CD14-positive monocyte (primary cell): ENCODE data around the gene SPSB1. TPM values are rescaled to one million over a fixed set of nuclear protein-coding genes. Genes with fewer than 3 reads are reported as not detected.

Experiments used
- DNase-seq, 3 donors: peaks; one replicate each; pipeline ENCODE4 v3.0.0-alpha.2; 2011 to 2022
- H2AFZ ChIP-seq: 2 replicates; pipeline ENCODE4 v1.6.0; 2012; ENCODE audit warnings: mild to moderate bottlenecking, low read depth, low read length, inconsistent platforms; ENCODE audit not compliant: insufficient read depth, poor library complexity, severe bottlenecking
- H3K27ac ChIP-seq, 2 donors: 1 replicate in 1 of 2; 2 replicates in 1 of 2; pipeline ENCODE4 v1.5.1; 2012 to 2013; ENCODE audit warnings: low read length in 2 of 2, control low read depth in 1 of 2, inconsistent platforms in 1 of 2, low read depth in 1 of 2, mild to moderate bottlenecking in 1 of 2
- H3K27me3 ChIP-seq, 2 donors: one replicate each; pipeline versions ENCODE4 v1.6.0 to v1.6.1; 2011 to 2013; ENCODE audit warnings: low read length in 2 of 2; ENCODE audit not compliant: control insufficient read depth in 2 of 2, insufficient read depth in 2 of 2
- H3K36me3 ChIP-seq, 2 donors: replicated peaks in 1 of 2; 1 replicate in 1 of 2; 2 replicates in 1 of 2; pipeline versions ENCODE4 v1.5.1 to v1.6.1; 2012 to 2013; ENCODE audit warnings: low read length in 2 of 2, control low read depth in 1 of 2, inconsistent platforms in 1 of 2, mild to moderate bottlenecking in 1 of 2; ENCODE audit not compliant: insufficient read depth in 2 of 2, control insufficient read depth in 1 of 2
- H3K4me1 ChIP-seq, 2 donors: 1 replicate in 1 of 2; 2 replicates in 1 of 2; pipeline versions ENCODE4 v1.5.1 to v1.6.1; 2012 to 2013; ENCODE audit warnings: low read length in 2 of 2, control low read depth in 1 of 2, inconsistent platforms in 1 of 2, mild to moderate bottlenecking in 1 of 2, moderate library complexity in 1 of 2; ENCODE audit not compliant: insufficient read depth in 2 of 2, control insufficient read depth in 1 of 2
- H3K4me2 ChIP-seq: replicated peaks from 2 replicates; pipeline ENCODE3; 2012; ENCODE audit warnings: low read length, moderate library complexity, mild to moderate bottlenecking; ENCODE audit not compliant: poor library complexity, severe bottlenecking; ENCODE audit errors: extremely low read depth
- H3K4me3 ChIP-seq, 3 experiments: fragments of 200-600 bp in 1 of 3; sonication (generic) in 1 of 3; replicated peaks in 1 of 3; 1 replicate in 2 of 3; 2 replicates in 1 of 3; pipeline ENCODE4 v1.5.1; 2011 to 2013; ENCODE audit warnings: low read length in 3 of 3, mild to moderate bottlenecking in 3 of 3, control low read depth in 2 of 3, low read depth in 2 of 3, inconsistent platforms in 1 of 3, moderate library complexity in 1 of 3
- H3K79me2 ChIP-seq: 2 replicates; pipeline ENCODE4 v1.6.0; 2012; ENCODE audit warnings: mild to moderate bottlenecking, control low read depth, inconsistent platforms, low read length, moderate library complexity; ENCODE audit not compliant: insufficient read depth
- H3K9ac ChIP-seq: 2 replicates; pipeline ENCODE4 v1.6.0; 2017; ENCODE audit warnings: low read length, mild to moderate bottlenecking; ENCODE audit not compliant: insufficient read depth, poor library complexity, severe bottlenecking
- H3K9me3 ChIP-seq, 2 donors: replicated peaks in 1 of 2; 1 replicate in 1 of 2; 2 replicates in 1 of 2; pipeline versions ENCODE4 v1.5.1 to v1.6.1; 2012 to 2013; ENCODE audit warnings: low read length in 2 of 2, control low read depth in 1 of 2; ENCODE audit not compliant: control insufficient read depth in 1 of 2, insufficient read depth in 1 of 2
- H4K20me1 ChIP-seq: 2 replicates; pipeline ENCODE4 v1.6.0; 2012; ENCODE audit warnings: mild to moderate bottlenecking, low read length, control low read depth, moderate library complexity; ENCODE audit not compliant: insufficient read depth
- H3K27ac Mint-ChIP-seq, 7 donors: one replicate each; pipeline ENCODE4 v1.8.0; 2020; ENCODE audit warnings: mild to moderate bottlenecking in 7 of 7, mixed read lengths in 7 of 7, moderate library complexity in 6 of 7, inconsistent platforms in 2 of 7
- H3K27me3 Mint-ChIP-seq, 3 donors: one replicate each; pipeline ENCODE4 v1.8.0; 2021 to 2022; ENCODE audit warnings: low read depth in 3 of 3, mild to moderate bottlenecking in 3 of 3, mixed read lengths in 3 of 3, moderate library complexity in 3 of 3, inconsistent platforms in 1 of 3
- H3K36me3 Mint-ChIP-seq, 2 donors: one replicate each; pipeline ENCODE4 v1.8.0; 2020; ENCODE audit warnings: mixed read lengths in 2 of 2, inconsistent platforms in 1 of 2, mild to moderate bottlenecking in 1 of 2
- H3K4me1 Mint-ChIP-seq: one replicate; pipeline ENCODE4 v1.8.0; 2020; ENCODE audit warnings: mild to moderate bottlenecking, mixed read lengths
- H3K4me3 Mint-ChIP-seq, 2 donors: one replicate each; pipeline ENCODE4 v1.8.0; 2020; ENCODE audit warnings: mild to moderate bottlenecking in 2 of 2, mixed read lengths in 2 of 2, moderate library complexity in 1 of 2
- H3K9me3 Mint-ChIP-seq, 7 donors: one replicate each; pipeline ENCODE4 v1.8.0; 2020 to 2022; ENCODE audit warnings: mixed read lengths in 7 of 7, mild to moderate bottlenecking in 6 of 7, moderate library complexity in 6 of 7, inconsistent platforms in 2 of 7
- WGBS: methylation state at CpG from one replicate; pipeline ENCODE4 v1.1.5; 2013; ENCODE audit warnings: missing lambda C conversion rate; ENCODE audit not compliant: insufficient coverage; 5-methylcytosine and 5-hydroxymethylcytosine counted together
- intact Hi-C, 2 donors: fragments of 100-400 bp; cut with micrococcal nuclease; formaldehyde crosslinking; loops; one replicate each; pipeline versions ENCODE4 v1.15.0 to v1.15.1; 2023
- polyA plus RNA-seq, 3 donors: library from polyadenylated mRNA; depleted of rRNA in 1 of 3; unstranded in 2 of 3; stranded (reverse) in 1 of 3; fragments of 300-500 nt in 2 of 3; fragments of >200 nt in 1 of 3; fragmentation: Illumina TruSeq in 2 of 3; gene quantifications; 1 replicate in 2 of 3; 2 replicates in 1 of 3; pipeline ENCODE4 v1.2.3, GENCODE V29; 2012 to 2021
- TF ChIP-seq, protein P1 (sequence below): fragments of 200-600 bp; IDR thresholded peaks from one replicate; pipeline ENCODE4 v1.8.0; 2022; ENCODE audit warnings: antibody characterized with exemption, mild to moderate bottlenecking

SPSB1 gene
- polyA plus RNA-seq, 3 donors = 0.15 to 1.2 (median 0.29) TPM

DNA sequence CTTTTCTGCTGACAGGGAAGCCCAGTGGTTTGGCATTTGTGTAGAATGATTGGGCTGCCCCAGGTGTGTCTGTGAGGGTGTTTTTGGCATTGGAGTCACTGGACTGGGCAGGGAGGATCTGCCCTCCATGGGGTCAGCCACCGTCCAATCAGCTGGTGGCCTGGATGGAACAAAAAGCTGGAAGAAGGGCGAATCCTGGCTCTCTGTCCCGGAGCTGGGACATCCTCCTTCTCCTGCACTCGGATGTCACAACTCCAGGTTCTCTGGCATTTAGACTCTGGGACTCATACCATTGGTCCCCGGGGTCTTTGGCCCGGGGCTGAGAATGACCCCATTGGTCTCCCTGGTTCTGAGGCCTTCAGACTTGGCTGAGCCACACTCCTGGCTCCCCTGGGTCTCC lies 11.2 kb downstream of the SPSB1 start:
- no peaks in the 10 kb centered on the region for H3K36me3 Mint-ChIP-seq
- peaks cover 10 to 11% of the 10 kb centered on the region in 2 donors for H3K4me1 ChIP-seq
- H3K9ac ChIP-seq = no peak overlapping the region
- H3K27me3 ChIP-seq = no peaks in the 10 kb centered on the region
- H3K9me3 Mint-ChIP-seq = no peaks in the 10 kb centered on the region
- H3K4me3 ChIP-seq = no peak overlapping the region
- H3K4me1 Mint-ChIP-seq = peaks cover 13% of the 10 kb centered on the region
- H2AFZ ChIP-seq = no peak overlapping the region
- no peaks in the 10 kb centered on the region for H3K36me3 ChIP-seq
- no peak overlapping the region for H3K27ac ChIP-seq
- H3K27me3 Mint-ChIP-seq = peaks cover 2 to 7% (median 4%) of the 10 kb centered on the region in 3 donors
- H3K79me2 ChIP-seq = no peaks in the 10 kb centered on the region
- H4K20me1 ChIP-seq = no peaks in the 10 kb centered on the region
- H3K4me2 ChIP-seq = no peak overlapping the region
- no peak overlapping the region for H3K4me3 Mint-ChIP-seq
- DNase-seq = no peak
- TF ChIP-seq, protein P1, sequence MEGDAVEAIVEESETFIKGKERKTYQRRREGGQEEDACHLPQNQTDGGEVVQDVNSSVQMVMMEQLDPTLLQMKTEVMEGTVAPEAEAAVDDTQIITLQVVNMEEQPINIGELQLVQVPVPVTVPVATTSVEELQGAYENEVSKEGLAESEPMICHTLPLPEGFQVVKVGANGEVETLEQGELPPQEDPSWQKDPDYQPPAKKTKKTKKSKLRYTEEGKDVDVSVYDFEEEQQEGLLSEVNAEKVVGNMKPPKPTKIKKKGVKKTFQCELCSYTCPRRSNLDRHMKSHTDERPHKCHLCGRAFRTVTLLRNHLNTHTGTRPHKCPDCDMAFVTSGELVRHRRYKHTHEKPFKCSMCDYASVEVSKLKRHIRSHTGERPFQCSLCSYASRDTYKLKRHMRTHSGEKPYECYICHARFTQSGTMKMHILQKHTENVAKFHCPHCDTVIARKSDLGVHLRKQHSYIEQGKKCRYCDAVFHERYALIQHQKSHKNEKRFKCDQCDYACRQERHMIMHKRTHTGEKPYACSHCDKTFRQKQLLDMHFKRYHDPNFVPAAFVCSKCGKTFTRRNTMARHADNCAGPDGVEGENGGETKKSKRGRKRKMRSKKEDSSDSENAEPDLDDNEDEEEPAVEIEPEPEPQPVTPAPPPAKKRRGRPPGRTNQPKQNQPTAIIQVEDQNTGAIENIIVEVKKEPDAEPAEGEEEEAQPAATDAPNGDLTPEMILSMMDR = no peak
- H3K9me3 ChIP-seq = no peaks in the 10 kb centered on the region
- peak overlapping the region in 1 of 7 donors; percentile 4 for H3K27ac Mint-ChIP-seq
- intact Hi-C loops = no loop called here
- WGBS = 95% methylated on average over 3 of the region's 6 CpGs

GRCh38 chr1:9305216-9305615 lies 12.5 kb downstream of the SPSB1 start:
- H3K27me3 ChIP-seq = no peaks in the 10 kb centered on the region
- H3K4me1 ChIP-seq = peaks cover 5 to 7% of the 10 kb centered on the region in 2 donors
- H3K4me3 ChIP-seq = no peak overlapping the region
- H3K9ac ChIP-seq = no peak overlapping the region
- H4K20me1 ChIP-seq = no peaks in the 10 kb centered on the region
- Mint-ChIP-seq H3K36me3 (no peaks in the 10 kb centered on the region), H3K4me3 (no peak overlapping the region), H3K9me3 (no peaks in the 10 kb centered on the region), H3K27me3 (peaks cover 2 to 9% (median 4%) of the 10 kb centered on the region in 3 donors), H3K4me1 (peaks cover 10% of the 10 kb centered on the region), H3K27ac (no peak overlapping the region)
- no peaks in the 10 kb centered on the region for H3K36me3 ChIP-seq
- intact Hi-C loops = no loop called here
- TF ChIP-seq, protein P1 = no peak
- no peak for DNase-seq
- H3K4me2 ChIP-seq = no peak overlapping the region
- no peaks in the 10 kb centered on the region for H3K9me3 ChIP-seq
- no peak overlapping the region for H2AFZ ChIP-seq
- H3K27ac ChIP-seq = no peak overlapping the region
- 91% methylated on average over 11 of the region's 14 CpGs for WGBS
- H3K79me2 ChIP-seq = no peaks in the 10 kb centered on the region
